Neural progenitor cell (in vitro differentiated cells): Measurements from ENCODE around the gene ADAMTS14.
A peak's percentile ranks its signal among the peaks of the same experiment; 100 is the strongest.

Source experiments
- CTCF ChIP-seq: fragments of 200-600 bp; sonication (generic); IDR thresholded peaks from 2 replicates; pipeline ENCODE4 v1.5.1; 2017; ENCODE audit warnings: antibody characterized with exemption, mild to moderate bottlenecking
- EZH2 ChIP-seq: fragments of 200-600 bp; sonication (generic); IDR thresholded peaks from 2 replicates; pipeline ENCODE4 v1.6.1; 2017; ENCODE audit warnings: antibody characterized with exemption, mild to moderate bottlenecking, moderate library complexity
- EZH2phosphoT487 ChIP-seq: fragments of 200-600 bp; sonication (generic); IDR thresholded peaks from 2 replicates; pipeline ENCODE4 v1.6.1; 2017; ENCODE audit warnings: antibody characterized with exemption

GRCh38 chr10:70672165-70673042 is at the start of gene ADAMTS14:
- no peak for TF ChIP-seq CTCF
- TF ChIP-seq EZH2: peak; percentile 63
- TF ChIP-seq EZH2phosphoT487: peak; percentile 56
